HepG2 (cell line): ENCODE data around the gene TLK1. TPM values are rescaled to one million over a fixed set of nuclear protein-coding genes. Genes with fewer than 3 reads are reported as not detected.

ENCODE experiments used
- ATAC-seq: fragments of 200-7000 bp; cut with Tn5 transposase; 3 replicates; pipeline ENCODE4 v1.9.1; 2020; ENCODE audit warnings: mild to moderate bottlenecking, moderate library complexity
- BruUV-seq: library from RNA; stranded (reverse); fragments of 400-500 nt; replicated peaks from 2 replicates; lab custom pipeline; 2021; lab: Mats Ljungman, UMichigan
- CTCF ChIA-PET: fragments of 300-600 bp; formaldehyde crosslinking; extraction: SDS; loops from one replicate; lab custom pipeline; 2021; ENCODE audit warnings: low total read pairs, inconsistent platforms, low intra/inter-chr PET ratio; lab: Yijun Ruan, JAX
- POLR2A ChIA-PET: fragments of 350-600 bp; sonication (Branson Sonifier 250); formaldehyde crosslinking; loops from one replicate; lab custom pipeline; 2020; ENCODE audit warnings: antibody characterized with exemption, inconsistent platforms; lab: Yijun Ruan, JAX
- DNase-seq: peaks from one replicate; pipeline ENCODE4 v3.0.0-alpha.2; 2015; ENCODE audit warnings: low spot score
- FAIRE-seq: peaks from 3 replicates; lab custom pipeline; 2011; peaks lifted over from hg19 to GRCh38; lab: Jason Lieb, UNC
- H2AFZ ChIP-seq: one replicate; pipeline ENCODE4 v1.6.1; 2011; ENCODE audit warnings: low read length, inconsistent platforms
- H3K27ac ChIP-seq: fragments of 300-600 bp; 3 replicates; pipeline ENCODE4 v1.8.0; 2011; ENCODE audit warnings: mixed run types, mild to moderate bottlenecking, mixed read lengths, low read length, inconsistent platforms; ENCODE audit not compliant: insufficient read depth; ENCODE audit errors: extremely low read length
- H3K27me3 ChIP-seq, 2 experiments: fragments of 200-600 bp in 1 of 2; 2 replicates in 1 of 2; 3 replicates in 1 of 2; pipeline versions ENCODE4 v1.6.0 to v1.8.0; 2011; ENCODE audit warnings: low read length in 2 of 2, mild to moderate bottlenecking in 2 of 2, moderate library complexity in 2 of 2, inconsistent platforms in 1 of 2; ENCODE audit not compliant: insufficient read depth in 2 of 2, control insufficient read depth in 1 of 2
- H3K36me3 ChIP-seq, 2 experiments: fragments of 200-600 bp in 1 of 2; replicated peaks in 1 of 2; 2 replicates in 1 of 2; 3 replicates in 1 of 2; pipeline versions ENCODE4 v1.5.1 to v1.8.0; 2011; ENCODE audit warnings: low read length in 2 of 2, inconsistent platforms in 1 of 2; ENCODE audit not compliant: insufficient read depth in 2 of 2, control insufficient read depth in 1 of 2
- H3K4me1 ChIP-seq: 2 replicates; pipeline ENCODE4 v1.5.1; 2012; ENCODE audit warnings: low read length, inconsistent platforms; ENCODE audit not compliant: insufficient read depth
- H3K4me2 ChIP-seq: 2 replicates; pipeline ENCODE4 v1.6.0; 2011; ENCODE audit warnings: low read depth, low read length, inconsistent platforms
- H3K4me3 ChIP-seq, 3 experiments: fragments of 200-600 bp in 1 of 3; sonication (generic), shearing (Covaris generic) in 1 of 3; replicated peaks in 1 of 3; 2 replicates each; pipeline ENCODE4 v1.5.1; 2011 to 2016; ENCODE audit warnings: low read length in 3 of 3, inconsistent platforms in 2 of 3, low read depth in 2 of 3, mild to moderate bottlenecking in 2 of 3, control low read depth in 1 of 3, mixed read lengths in 1 of 3; ENCODE audit not compliant: insufficient read depth in 1 of 3
- H3K79me2 ChIP-seq: one replicate; pipeline ENCODE4 v1.6.1; 2011; ENCODE audit warnings: low read length, inconsistent platforms; ENCODE audit not compliant: insufficient read depth
- H3K9ac ChIP-seq: 2 replicates; pipeline ENCODE4 v1.6.0; 2011; ENCODE audit warnings: mild to moderate bottlenecking, low read depth, low read length, inconsistent platforms; ENCODE audit not compliant: insufficient read depth
- H3K9me3 ChIP-seq: 2 replicates; pipeline ENCODE4 v1.5.1; 2012; ENCODE audit warnings: mild to moderate bottlenecking, low read length
- H4K20me1 ChIP-seq: 2 replicates; pipeline ENCODE4 v1.6.0; 2011; ENCODE audit warnings: inconsistent platforms, mild to moderate bottlenecking, low read length, moderate library complexity; ENCODE audit not compliant: insufficient read depth
- ARHGAP35 ChIP-seq: sonication (generic); formaldehyde crosslinking; IDR thresholded peaks from 2 replicates; pipeline ENCODE4 v1.9.0; 2022; ENCODE audit warnings: mild to moderate bottlenecking, inconsistent platforms, moderate library complexity, missing genetic modification reagents, borderline replicate concordance
- CBX1 ChIP-seq: IDR thresholded peaks from one replicate; pipeline ENCODE4 v1.6.1; 2016; ENCODE audit warnings: antibody characterized with exemption, low read depth
- FOXA1 ChIP-seq, 2 experiments: fragments of 450-650 bp in 1 of 2; sonication (generic) in 1 of 2; formaldehyde crosslinking in 1 of 2; IDR thresholded peaks; 2 replicates each; pipeline versions ENCODE4 v1.4.0 to v1.6.1; 2016 to 2020; ENCODE audit warnings: missing genetic modification reagents in 1 of 2
- JDP2 ChIP-seq: sonication (generic); formaldehyde crosslinking; IDR thresholded peaks from 2 replicates; pipeline ENCODE4 v1.8.1; 2022; ENCODE audit warnings: missing genetic modification reagents, borderline replicate concordance
- MAFK ChIP-seq, 2 experiments: IDR thresholded peaks in 1 of 2; conservative IDR thresholded peaks in 1 of 2; 2 replicates each; pipeline ENCODE4 v1.6.1; 2011; ENCODE audit warnings: improper control_type of control experiment in 2 of 2, low read length in 2 of 2
- MTF2 ChIP-seq: sonication (generic); formaldehyde crosslinking; IDR thresholded peaks from 2 replicates; pipeline ENCODE4 v1.5.0; 2020; ENCODE audit warnings: missing genetic modification reagents, borderline replicate concordance
- PITX1 ChIP-seq: sonication (generic); formaldehyde crosslinking; IDR thresholded peaks from 2 replicates; pipeline ENCODE4 v1.5.1; 2020; ENCODE audit warnings: mild to moderate bottlenecking, missing genetic modification reagents
- RFXANK ChIP-seq: IDR thresholded peaks from 2 replicates; pipeline ENCODE4 v1.6.1; 2016
- RXRB ChIP-seq: IDR thresholded peaks from 2 replicates; pipeline ENCODE4 v1.6.1; 2016; ENCODE audit warnings: borderline replicate concordance, missing genetic modification reagents, missing compliant biosample characterization
- TOPORS ChIP-seq: sonication (generic); formaldehyde crosslinking; IDR thresholded peaks from 2 replicates; pipeline ENCODE4 v1.8.0; 2023; ENCODE audit warnings: mild to moderate bottlenecking, missing genetic modification reagents
- ZFP62 ChIP-seq: sonication (generic); formaldehyde crosslinking; IDR thresholded peaks from 2 replicates; pipeline ENCODE4 v1.4.0; 2020; ENCODE audit warnings: missing genetic modification reagents
- ZNF24 ChIP-seq: fragments of 450-650 bp; IDR thresholded peaks from 2 replicates; pipeline ENCODE4 v1.6.1; 2017; ENCODE audit warnings: antibody characterized with exemption, mild to moderate bottlenecking
- ZNF281 ChIP-seq: sonication (generic); formaldehyde crosslinking; IDR thresholded peaks from 2 replicates; pipeline ENCODE4 v1.4.0; 2020; ENCODE audit warnings: missing genetic modification reagents, borderline replicate concordance
- WGBS: methylation state at CpG from one replicate; pipeline ENCODE4 v1.1.6; 2017; ENCODE audit warnings: low lambda C conversion rate; 5-methylcytosine and 5-hydroxymethylcytosine counted together
- in situ Hi-C: cut with HindIII; loops from 2 replicates; pipeline ENCODE4 v1.10.0; 2017; ENCODE audit warnings: low pct_unique_long_range_greater_than_20kb; ENCODE audit not compliant: extremely low pct_ligation_motif_present
- intact Hi-C: fragments of 100-400 bp; cut with micrococcal nuclease; formaldehyde crosslinking; loops from one replicate; pipeline ENCODE4 v1.10.0; 2022; ENCODE audit not compliant: unreplicated experiment
- polyA plus RNA-seq, 8 experiments: library from polyadenylated mRNA; depleted of rRNA in 3 of 8; stranded (reverse) in 7 of 8; unstranded in 1 of 8; fragments of >200 nt; fragmentation: Illumina TruSeq in 4 of 8; extraction: Trizol in 4 of 8; gene quantifications; 2 replicates each; pipeline versions ENCODE4 v1.2.1 to v1.2.3, GENCODE V29; 2011 to 2016; ENCODE audit warnings: low read depth in 4 of 8, missing spikeins in 1 of 8, mixed read lengths in 1 of 8; ENCODE audit not compliant: insufficient read depth in 1 of 8
- total RNA-seq, 5 experiments: library from RNA; depleted of rRNA; stranded (reverse); fragments of >200 nt; fragmentation: Illumina TruSeq; extraction: Trizol; gene quantifications; 2 replicates each; pipeline ENCODE4 v1.2.3, GENCODE V29; 2016; ENCODE audit warnings: low read depth in 1 of 5
- TF ChIP-seq, protein P1 (sequence below): sonication (generic); formaldehyde crosslinking; IDR thresholded peaks from 2 replicates; pipeline ENCODE4 v1.4.0; 2020; ENCODE audit warnings: missing genetic modification reagents, mild to moderate bottlenecking, borderline replicate concordance
- TF ChIP-seq, protein P2 (sequence below): sonication (generic); formaldehyde crosslinking; IDR thresholded peaks from 2 replicates; pipeline ENCODE4 v1.4.0; 2020; ENCODE audit warnings: missing genetic modification reagents

The TLK1 gene
- total and polyA plus RNA-seq, 2 of the 13 experiments (the other 11 are each of a cell fraction or from before 2014, with no cell fraction given) = 16.8 to 28.7 TPM

DNA sequence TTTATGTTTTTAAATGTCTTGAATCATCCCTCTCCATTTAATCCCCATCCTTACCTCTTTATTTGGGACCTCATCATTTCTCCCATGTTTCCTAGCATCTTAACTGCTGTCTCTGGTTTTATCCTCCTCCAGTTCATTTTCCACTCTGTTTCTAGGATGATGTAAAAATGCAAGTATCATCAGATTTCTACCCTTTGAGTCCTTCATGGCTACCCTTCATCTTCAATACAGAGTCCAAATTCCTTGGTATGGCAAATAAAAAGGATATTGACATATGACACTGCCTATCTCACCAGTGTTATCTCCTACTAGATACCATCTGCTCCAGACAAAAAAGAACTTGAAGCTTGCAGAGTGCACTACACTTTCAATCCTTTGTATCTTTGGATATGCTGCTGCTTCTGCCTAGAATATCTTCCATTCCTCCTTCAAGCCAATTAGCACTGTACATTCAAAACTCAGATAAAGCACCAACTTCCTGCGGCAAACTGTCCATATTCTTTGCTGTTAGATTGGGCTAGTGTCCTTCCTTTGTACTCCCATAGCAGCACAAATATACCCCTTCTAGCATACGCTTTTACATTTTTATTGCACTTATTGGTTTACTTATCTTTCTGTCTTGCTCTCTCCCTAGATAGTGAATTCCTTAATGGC, 24.6 kb upstream of the TLK1 start:
- Histone ChIP-seq H4K20me1 (no peaks in the 10 kb centered on the region), H2AFZ (no peak overlapping the region), H3K4me1 (peaks cover 27% of the 10 kb centered on the region), H3K9ac (no peak overlapping the region), H3K4me3 (no peak overlapping the region), H3K27ac (no peak overlapping the region), H3K4me2 (no peak overlapping the region), H3K9me3 (no peaks in the 10 kb centered on the region), H3K79me2 (no peaks in the 10 kb centered on the region), H3K27me3 (peaks cover 0 to 7% of the 10 kb centered on the region in 2 experiments; a peak in 2 of 5 replicates), H3K36me3 (no peaks in the 10 kb centered on the region)
- TF ChIP-seq RXRB (CRISPR knock-in tag) (no peak), ZNF281 (CRISPR knock-in tag) (no peak), MTF2 (CRISPR knock-in tag) (no peak), ZNF24 (no peak), TOPORS (CRISPR knock-in tag) (no peak), CBX1 (no peak), ZFP62 (CRISPR knock-in tag) (no peak), PITX1 (CRISPR knock-in tag) (no peak), FOXA1 (IDR thresholded peaks at IDR 0.05) (no peak), FOXA1 (CRISPR knock-in tag; IDR thresholded peaks at IDR 0.05) (0 out of 2 replicates have a peak, but pooled peaks have one; percentile 28), ARHGAP35 (no peak), MAFK (conservative IDR thresholded peaks at IDR 0.05 in 1 of 2, IDR thresholded peaks at IDR 0.05 in 1 of 2; ENCODE audit: low read length in 2 of 2) (peak; percentile 45 to 61; a peak in 3 of 4 replicates), JDP2 (CRISPR knock-in tag) (no peak), RFXANK (no peak)
- TF ChIP-seq, protein P1, sequence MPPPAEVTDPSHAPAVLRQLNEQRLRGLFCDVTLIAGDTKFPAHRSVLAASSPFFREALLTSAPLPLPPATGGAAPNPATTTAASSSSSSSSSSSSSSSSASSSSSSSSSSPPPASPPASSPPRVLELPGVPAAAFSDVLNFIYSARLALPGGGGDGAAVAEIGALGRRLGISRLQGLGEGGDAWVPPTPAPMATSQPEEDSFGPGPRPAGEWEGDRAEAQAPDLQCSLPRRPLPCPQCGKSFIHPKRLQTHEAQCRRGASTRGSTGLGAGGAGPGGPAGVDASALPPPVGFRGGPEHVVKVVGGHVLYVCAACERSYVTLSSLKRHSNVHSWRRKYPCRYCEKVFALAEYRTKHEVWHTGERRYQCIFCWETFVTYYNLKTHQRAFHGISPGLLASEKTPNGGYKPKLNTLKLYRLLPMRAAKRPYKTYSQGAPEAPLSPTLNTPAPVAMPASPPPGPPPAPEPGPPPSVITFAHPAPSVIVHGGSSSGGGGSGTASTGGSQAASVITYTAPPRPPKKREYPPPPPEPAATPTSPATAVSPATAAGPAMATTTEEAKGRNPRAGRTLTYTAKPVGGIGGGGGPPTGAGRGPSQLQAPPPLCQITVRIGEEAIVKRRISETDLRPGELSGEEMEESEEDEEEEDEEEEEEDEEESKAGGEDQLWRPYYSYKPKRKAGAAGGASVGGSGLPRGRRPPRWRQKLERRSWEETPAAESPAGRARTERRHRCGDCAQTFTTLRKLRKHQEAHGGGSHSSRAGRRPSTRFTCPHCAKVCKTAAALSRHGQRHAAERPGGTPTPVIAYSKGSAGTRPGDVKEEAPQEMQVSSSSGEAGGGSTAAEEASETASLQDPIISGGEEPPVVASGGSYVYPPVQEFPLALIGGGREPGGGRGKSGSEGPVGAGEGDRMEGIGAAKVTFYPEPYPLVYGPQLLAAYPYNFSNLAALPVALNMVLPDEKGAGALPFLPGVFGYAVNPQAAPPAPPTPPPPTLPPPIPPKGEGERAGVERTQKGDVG = no peak
- TF ChIP-seq, protein P2, sequence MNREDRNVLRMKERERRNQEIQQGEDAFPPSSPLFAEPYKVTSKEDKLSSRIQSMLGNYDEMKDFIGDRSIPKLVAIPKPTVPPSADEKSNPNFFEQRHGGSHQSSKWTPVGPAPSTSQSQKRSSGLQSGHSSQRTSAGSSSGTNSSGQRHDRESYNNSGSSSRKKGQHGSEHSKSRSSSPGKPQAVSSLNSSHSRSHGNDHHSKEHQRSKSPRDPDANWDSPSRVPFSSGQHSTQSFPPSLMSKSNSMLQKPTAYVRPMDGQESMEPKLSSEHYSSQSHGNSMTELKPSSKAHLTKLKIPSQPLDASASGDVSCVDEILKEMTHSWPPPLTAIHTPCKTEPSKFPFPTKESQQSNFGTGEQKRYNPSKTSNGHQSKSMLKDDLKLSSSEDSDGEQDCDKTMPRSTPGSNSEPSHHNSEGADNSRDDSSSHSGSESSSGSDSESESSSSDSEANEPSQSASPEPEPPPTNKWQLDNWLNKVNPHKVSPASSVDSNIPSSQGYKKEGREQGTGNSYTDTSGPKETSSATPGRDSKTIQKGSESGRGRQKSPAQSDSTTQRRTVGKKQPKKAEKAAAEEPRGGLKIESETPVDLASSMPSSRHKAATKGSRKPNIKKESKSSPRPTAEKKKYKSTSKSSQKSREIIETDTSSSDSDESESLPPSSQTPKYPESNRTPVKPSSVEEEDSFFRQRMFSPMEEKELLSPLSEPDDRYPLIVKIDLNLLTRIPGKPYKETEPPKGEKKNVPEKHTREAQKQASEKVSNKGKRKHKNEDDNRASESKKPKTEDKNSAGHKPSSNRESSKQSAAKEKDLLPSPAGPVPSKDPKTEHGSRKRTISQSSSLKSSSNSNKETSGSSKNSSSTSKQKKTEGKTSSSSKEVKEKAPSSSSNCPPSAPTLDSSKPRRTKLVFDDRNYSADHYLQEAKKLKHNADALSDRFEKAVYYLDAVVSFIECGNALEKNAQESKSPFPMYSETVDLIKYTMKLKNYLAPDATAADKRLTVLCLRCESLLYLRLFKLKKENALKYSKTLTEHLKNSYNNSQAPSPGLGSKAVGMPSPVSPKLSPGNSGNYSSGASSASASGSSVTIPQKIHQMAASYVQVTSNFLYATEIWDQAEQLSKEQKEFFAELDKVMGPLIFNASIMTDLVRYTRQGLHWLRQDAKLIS (CRISPR knock-in tag) = no peak
- in situ Hi-C loops = no loop called here
- intact Hi-C loops = no loop called here
- no peak for FAIRE-seq
- ChIA-PET POLR2A (no interaction called here), CTCF (no interaction called here)
- no peak; the same call in 2 of the 3 replicates for ATAC-seq
- BruUV-seq = no TSS peak
- WGBS = 55% methylated on average over 2 of the region's 2 CpGs
- peak; percentile 39 for DNase-seq
